Osteocyte (in vitro differentiated cells): ENCODE data around the gene GLRX2. TPM values are rescaled to one million over a fixed set of nuclear protein-coding genes. Genes with fewer than 3 reads are reported as not detected.
A peak's percentile ranks its signal among the peaks of the same experiment; 100 is the strongest.

Source experiments
- DNase-seq: peaks from one replicate; pipeline ENCODE4 v3.0.0; 2021; ENCODE audit warnings: mixed read lengths; ENCODE audit not compliant: unreplicated experiment; ENCODE audit errors: extremely low spot score
- H3K27ac Mint-ChIP-seq: one replicate; pipeline ENCODE4 v1.8.0; 2021; ENCODE audit warnings: mild to moderate bottlenecking, mixed read lengths; ENCODE audit not compliant: unreplicated experiment
- H3K27me3 Mint-ChIP-seq: one replicate; pipeline ENCODE4 v1.8.0; 2021; ENCODE audit warnings: mixed read lengths; ENCODE audit not compliant: unreplicated experiment
- H3K36me3 Mint-ChIP-seq: one replicate; pipeline ENCODE4 v1.8.0; 2021; ENCODE audit warnings: mixed read lengths; ENCODE audit not compliant: unreplicated experiment
- H3K4me1 Mint-ChIP-seq: one replicate; pipeline ENCODE4 v1.8.0; 2021; ENCODE audit warnings: mixed read lengths; ENCODE audit not compliant: unreplicated experiment
- H3K4me3 Mint-ChIP-seq: one replicate; pipeline ENCODE4 v1.8.0; 2021; ENCODE audit warnings: mild to moderate bottlenecking, moderate library complexity, mixed read lengths; ENCODE audit not compliant: unreplicated experiment
- H3K9me3 Mint-ChIP-seq: one replicate; pipeline ENCODE4 v1.8.0; 2021; ENCODE audit warnings: mixed read lengths; ENCODE audit not compliant: unreplicated experiment
- long read RNA-seq: library from polyadenylated mRNA; unstranded; transcript quantifications from one replicate; pipeline ENCODE4 v2.0.0, GENCODE V29; 2021
- total RNA-seq: library from RNA; stranded (reverse); gene quantifications from 2 replicates; pipeline ENCODE4 v1.2.1, GENCODE V29; 2021
- TF ChIP-seq, protein P1 (sequence below): fragments of 200-600 bp; sonication (generic); IDR thresholded peaks from 2 replicates; pipeline ENCODE4 v1.5.0; 2021; ENCODE audit warnings: antibody characterized with exemption, mild to moderate bottlenecking, moderate library complexity

Gene GLRX2, protein sequence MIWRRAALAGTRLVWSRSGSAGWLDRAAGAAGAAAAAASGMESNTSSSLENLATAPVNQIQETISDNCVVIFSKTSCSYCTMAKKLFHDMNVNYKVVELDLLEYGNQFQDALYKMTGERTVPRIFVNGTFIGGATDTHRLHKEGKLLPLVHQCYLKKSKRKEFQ
- 22.7 and 24.3 TPM in 2 replicates for total RNA-seq
- long read RNA-seq, transcript GLRX2-201 (4 exons, 701 nt) = major isoform, 11 of 23 reads
- long read RNA-seq, partial matches to known transcripts = 0 of 23 reads
- long read RNA-seq, other reads (novel, unspliced or antisense) = 12 of 23 reads

DNA sequence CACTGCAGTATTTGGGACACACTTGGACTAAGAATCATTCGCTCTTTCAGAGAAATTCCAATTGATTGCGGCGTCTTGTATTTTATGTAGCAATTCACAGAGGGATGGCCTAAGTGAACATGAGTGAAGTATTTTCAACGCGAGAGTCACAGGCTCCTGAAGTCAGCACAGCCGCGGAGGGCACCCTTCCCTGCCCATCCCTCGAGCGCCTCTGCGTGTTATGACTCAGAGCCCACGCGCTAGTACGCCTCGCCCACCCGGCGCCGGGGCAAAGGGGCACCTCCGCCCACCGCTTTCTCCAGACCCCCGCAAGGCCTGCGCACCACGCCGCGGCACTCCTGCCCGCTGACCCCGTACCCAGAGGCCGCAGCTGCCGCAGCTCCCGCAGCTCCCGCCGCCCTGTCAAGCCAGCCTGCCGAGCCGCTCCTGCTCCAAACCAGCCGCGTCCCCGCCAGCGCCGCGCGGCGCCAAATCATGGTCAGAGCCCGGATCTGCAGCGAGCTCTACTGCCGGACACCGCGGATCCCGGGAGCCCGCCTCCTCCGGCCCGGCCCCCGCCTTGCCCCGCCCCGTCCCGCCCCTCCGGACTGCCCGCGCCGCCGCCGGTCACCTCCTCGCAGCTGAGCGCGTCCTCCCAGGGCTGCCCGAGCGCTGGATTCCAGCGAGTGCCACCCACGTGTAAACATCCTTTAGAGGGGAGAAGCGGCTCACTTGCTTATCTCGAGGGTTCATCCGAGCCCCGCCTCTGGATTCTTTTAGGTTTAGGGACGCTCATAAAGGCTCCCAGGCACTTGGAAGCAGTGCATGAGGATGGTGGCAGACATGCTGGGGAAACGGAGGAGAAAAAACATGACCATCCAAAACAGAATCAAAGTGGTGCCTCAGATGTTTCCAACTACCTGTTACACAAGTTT lies at the start of gene GLRX2:
GLRX2 (minus strand) TSS at position 508 of the 914 bp plus-strand sequence; CDS start at position 476, 32 bp downstream.
- Mint-ChIP-seq H3K9me3 (no peaks in the 10 kb centered on the region), H3K27ac (peak within 1 kb of the TSS; percentile 90), H3K27me3 (no peaks in the 10 kb centered on the region), H3K4me1 (peaks cover 29% of the 10 kb centered on the region), H3K36me3 (peaks cover 3% of the 10 kb centered on the region), H3K4me3 (peak within 1 kb of the TSS; percentile 90)
- TF ChIP-seq, protein P1, sequence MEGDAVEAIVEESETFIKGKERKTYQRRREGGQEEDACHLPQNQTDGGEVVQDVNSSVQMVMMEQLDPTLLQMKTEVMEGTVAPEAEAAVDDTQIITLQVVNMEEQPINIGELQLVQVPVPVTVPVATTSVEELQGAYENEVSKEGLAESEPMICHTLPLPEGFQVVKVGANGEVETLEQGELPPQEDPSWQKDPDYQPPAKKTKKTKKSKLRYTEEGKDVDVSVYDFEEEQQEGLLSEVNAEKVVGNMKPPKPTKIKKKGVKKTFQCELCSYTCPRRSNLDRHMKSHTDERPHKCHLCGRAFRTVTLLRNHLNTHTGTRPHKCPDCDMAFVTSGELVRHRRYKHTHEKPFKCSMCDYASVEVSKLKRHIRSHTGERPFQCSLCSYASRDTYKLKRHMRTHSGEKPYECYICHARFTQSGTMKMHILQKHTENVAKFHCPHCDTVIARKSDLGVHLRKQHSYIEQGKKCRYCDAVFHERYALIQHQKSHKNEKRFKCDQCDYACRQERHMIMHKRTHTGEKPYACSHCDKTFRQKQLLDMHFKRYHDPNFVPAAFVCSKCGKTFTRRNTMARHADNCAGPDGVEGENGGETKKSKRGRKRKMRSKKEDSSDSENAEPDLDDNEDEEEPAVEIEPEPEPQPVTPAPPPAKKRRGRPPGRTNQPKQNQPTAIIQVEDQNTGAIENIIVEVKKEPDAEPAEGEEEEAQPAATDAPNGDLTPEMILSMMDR = peak; percentile 18
- DNase-seq = peak; percentile 93

DNA sequence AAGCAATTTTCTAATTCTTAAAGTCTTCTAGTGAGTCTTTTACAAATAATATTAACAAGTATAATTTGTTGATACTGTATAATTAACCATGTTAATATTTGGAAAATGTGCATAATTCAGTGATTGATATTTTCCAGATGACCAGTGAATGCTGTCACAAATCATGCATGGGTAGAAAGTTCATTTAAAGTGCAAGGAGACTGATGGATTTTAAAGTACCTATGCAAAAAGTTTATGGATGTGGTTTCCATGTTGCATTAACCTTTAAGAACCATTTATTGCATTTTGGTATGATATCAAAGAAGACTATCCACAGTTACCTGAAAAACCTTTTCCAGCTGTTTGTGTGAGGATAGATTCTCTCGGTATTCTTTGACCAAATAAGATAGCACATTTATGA lies 39.8 kb upstream of the GLRX2 start:
- Mint-ChIP-seq H3K36me3 (peaks cover 36% of the 10 kb centered on the region), H3K27me3 (no peaks in the 10 kb centered on the region)

DNA sequence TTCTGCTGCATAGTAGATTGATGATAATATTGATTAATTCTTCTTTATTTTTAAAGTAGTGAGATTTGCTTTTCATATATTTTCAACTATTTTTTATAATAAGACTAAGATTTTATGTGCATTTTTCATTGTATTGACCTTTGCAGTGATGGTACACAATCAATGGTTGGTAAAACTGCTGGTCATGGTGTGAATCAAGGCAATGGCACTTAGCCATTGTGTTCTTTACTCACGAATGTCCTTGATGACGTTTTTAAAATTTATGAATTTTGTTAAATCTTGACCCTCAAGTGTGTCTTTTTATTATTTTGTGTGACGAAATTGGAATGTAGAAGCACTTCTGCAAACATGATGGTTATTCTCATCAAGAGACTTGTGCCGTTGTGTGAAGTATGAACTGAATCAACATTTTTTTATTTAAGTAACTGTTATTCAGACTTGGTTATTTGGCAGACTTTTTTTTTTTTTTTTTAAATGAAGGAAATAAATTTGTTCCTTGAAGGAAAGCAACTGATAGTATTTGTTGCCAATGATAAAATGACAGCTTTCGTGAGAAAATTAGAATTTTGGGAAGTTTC lies 39.2 kb upstream of the GLRX2 start:
- Mint-ChIP-seq H3K4me1 (peaks cover 3% of the 10 kb centered on the region), H3K36me3 (peaks cover 37% of the 10 kb centered on the region), H3K9me3 (no peaks in the 10 kb centered on the region), H3K4me3 (no peak overlapping the region), H3K27ac (no peak overlapping the region), H3K27me3 (no peaks in the 10 kb centered on the region)
- TF ChIP-seq, protein P1 = no peak
- no peak for DNase-seq

More for the DNA sequence above, 39.8 kb upstream of the GLRX2 start:
- Mint-ChIP-seq H3K27ac (no peak overlapping the region), H3K4me3 (no peak overlapping the region), H3K9me3 (no peaks in the 10 kb centered on the region), H3K4me1 (peaks cover 2% of the 10 kb centered on the region)
- no peak for DNase-seq
- TF ChIP-seq, protein P1 = no peak

DNA sequence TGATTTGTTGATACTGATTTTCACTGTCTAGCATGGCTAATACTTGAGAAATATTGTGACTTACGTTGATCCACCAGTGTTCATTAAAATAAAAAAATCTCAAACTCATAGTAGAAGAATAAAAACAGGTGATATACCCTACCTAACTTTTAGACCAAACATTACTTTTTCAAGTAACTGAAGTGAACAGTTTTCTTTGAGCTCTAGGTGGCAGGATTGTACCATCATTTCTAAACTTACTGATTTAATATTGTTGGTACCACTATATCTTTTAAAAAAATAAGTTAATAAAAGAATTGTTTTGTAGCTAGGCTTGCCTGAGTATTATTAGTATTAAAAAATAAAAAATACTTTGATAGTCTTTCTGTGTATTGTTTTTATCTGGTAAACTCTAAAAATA lies 38.1 kb upstream of the GLRX2 start:
- peaks cover 7% of the 10 kb centered on the region for H3K4me1 Mint-ChIP-seq
- no peak for DNase-seq
- H3K36me3 Mint-ChIP-seq = peaks cover 43% of the 10 kb centered on the region
- no peak overlapping the region for H3K27ac Mint-ChIP-seq
- no peak overlapping the region for H3K4me3 Mint-ChIP-seq
- TF ChIP-seq, protein P1 = peak; percentile 59
- H3K27me3 Mint-ChIP-seq = no peaks in the 10 kb centered on the region
- H3K9me3 Mint-ChIP-seq = no peaks in the 10 kb centered on the region
